T47D (cell line): Measurements from ENCODE around the gene CCDC89.

Experiments used
- DNase-seq, 2 experiments: peaks; one replicate each; pipeline versions ENCODE4 v3.0.0 to v3.0.0-alpha.2; 2011 to 2012; ENCODE audit warnings: low read depth in 1 of 2, low spot score in 1 of 2
- JUND ChIP-seq: IDR thresholded peaks from 2 replicates; pipeline ENCODE4 v1.6.1; 2012; ENCODE audit warnings: low read depth
- in situ Hi-C: cut with HindIII; loops from 2 replicates; pipeline ENCODE4 v1.10.0; 2016; ENCODE audit warnings: low sequenced_read_pairs, low pct_unique_long_range_greater_than_20kb

Gene CCDC89

DNA sequence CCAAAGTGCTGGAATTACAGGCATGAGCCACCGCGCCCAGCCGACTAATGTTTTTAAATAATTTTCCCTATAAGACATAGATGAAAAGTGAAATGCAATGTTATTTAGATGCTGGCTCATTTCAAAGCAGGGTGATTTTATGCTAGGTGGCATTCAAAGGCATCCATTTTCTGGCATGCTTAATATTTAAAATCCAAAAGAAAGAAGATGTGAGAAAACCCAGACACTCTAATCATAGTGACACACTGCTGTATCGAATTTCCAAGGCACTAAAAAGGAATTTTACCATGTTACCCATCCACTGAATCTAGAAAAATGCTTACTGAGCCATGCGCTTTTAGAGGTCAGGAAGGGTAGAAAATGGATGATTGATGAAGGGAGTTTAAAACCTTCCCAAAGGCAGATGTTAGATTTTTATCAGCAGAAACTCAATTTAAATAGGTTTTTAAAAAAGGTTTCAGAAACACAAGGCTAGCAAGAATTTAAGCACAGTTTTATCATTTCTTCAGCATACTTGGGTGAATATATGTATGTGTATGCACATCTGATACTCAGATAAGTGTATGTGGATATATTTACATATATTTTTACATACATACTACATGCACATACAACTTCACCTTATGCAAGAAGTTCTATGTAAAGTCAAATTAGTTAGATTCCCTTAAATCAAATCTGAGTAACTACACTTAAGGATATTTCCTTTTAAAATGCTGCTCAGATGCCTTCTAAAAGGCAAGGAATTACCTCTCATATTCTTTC lies 24.1 kb upstream of the CCDC89 start:
- no peak for DNase-seq
- no peak for TF ChIP-seq JUND
- in situ Hi-C loops: no loop called here

DNA sequence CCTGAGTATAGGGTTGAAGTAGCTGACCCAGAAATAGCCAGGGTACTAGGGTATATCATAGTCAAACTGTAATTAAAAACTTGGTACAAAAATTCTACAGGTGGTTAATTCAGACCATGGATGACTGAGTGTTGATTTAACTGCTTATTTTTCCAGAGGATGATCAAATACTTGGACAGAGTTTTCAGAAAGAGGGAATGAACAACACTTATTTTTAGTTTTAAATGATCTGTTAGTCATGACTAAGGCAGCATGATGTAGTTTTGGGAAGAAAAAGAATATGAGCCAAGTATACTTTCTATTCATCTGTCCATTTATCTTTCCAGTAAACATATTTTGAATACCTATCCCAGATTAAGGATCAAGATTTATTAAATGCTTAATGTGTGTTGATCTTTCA lies 19.8 kb upstream of the CCDC89 start:
- no peak for TF ChIP-seq JUND
- DNase-seq: no peak

DNA sequence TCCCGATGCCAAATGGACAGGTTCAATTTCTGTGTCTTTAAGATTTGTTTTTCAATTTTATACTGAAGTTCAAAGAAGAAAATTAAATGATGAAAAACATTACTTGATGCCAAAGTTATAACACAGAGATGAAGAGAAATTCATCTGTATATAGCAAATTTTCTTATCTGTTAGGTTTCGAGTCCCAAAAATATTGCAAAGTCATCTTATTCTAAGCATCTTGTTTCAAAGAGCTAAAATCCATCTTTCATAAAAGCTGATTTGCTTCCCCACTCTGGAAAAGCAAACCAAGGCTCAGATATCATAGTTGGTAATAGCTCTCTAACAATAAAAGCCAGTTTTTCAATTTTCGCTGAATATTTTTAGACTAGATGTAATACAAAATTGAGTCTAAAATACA lies 19.0 kb upstream of the CCDC89 start:
- in situ Hi-C loops: no loop called here
- TF ChIP-seq JUND: no peak
- no peak for DNase-seq

More for the DNA sequence above, 19.8 kb upstream of the CCDC89 start:
- in situ Hi-C loops: no loop called here

DNA sequence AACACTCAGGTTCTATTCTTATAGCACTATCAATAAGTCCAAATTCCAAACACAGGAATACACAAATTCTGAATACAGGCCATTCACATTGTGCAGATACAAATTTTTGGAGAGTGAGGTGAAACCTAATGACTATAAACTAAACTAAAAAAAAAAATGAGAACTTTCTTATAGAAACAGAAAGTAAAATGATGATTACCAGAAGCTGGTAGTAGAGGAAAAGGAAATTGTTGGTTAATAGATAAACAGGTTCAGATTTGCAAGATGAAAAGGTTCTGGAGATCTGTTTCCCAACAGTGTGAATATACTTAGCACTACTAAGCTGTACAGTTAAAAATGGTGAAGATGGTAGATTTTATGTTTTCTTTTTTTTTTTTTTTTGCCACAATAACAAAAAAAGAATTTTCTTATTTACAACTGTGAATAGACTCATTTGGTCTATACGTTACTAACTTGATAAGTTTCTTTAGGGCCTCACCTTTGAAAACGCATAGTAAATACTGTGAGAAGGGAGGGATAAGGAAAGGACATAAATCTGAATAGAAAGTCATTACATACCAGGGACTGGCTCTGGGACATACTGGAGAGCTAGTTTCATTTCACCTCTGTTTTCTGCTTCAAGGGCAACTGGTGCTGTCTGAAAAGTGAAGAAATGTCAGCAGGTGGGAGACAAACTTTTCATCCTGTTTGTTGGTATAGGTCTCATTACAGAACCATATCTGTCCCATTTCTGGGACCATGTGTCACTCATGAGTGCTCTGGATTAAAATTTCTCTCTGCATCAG lies 14.2 kb upstream of the CCDC89 start:
- no peak for TF ChIP-seq JUND
- in situ Hi-C loops: no loop called here
- no peak for DNase-seq

DNA sequence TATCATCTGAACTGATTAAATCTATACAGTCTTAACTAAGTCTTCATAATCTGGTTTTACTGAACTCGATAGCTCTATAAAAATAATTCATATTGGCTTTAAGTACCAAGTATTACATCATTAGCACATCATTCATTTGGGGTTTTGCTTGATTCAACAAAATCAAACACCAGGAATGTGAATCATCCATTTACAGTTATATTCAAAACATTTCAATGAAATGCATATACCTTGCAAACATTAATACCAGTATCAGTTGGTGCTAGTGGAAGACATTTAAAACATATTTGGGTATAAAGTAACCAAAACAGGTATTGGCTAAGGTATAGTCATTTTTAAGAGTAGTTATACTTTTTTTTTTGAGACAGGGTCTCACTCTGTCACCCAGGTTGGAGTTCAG lies 12.2 kb upstream of the CCDC89 start:
- TF ChIP-seq JUND: no peak
- in situ Hi-C loops: no loop called here
- no peak for DNase-seq

DNA sequence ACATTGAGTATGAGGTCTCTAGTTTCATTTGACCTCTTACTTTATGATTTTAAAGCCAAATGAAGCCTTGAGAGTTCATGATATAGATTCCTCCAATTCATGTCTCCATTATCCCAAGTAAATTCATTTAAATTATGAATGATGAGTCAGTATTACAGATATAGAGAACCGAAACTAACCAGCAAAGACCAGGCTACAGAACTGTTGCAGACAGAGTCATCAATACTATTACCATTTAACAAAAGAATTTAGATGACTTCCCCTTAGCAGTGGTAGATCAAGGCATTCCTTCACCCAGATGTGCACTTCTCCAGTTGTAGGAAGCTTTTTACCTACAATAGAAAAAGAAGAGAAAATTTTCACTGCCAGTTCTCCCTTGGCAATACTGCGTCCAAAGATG lies 11.8 kb upstream of the CCDC89 start:
- in situ Hi-C loops: no loop called here
- TF ChIP-seq JUND: no peak
- no peak for DNase-seq

DNA sequence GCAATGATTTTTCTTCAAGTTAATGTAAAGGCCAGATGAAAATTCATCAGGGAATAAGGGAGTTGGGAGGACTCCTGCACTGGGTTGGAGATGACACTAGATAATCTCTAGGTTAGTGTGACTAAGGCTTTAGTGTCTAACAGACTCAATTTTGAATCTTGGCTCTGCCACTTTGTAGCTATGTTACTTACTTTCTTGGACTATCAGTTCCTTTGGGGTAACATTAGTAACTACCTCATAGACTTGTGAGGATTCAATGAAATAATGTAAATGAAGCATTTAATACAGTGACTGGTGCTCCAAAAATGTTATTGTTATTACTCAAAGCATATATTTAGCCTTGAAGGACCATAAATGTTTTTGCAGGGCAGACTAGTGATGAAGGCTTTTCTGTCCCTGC lies 9.6 kb upstream of the CCDC89 start:
- in situ Hi-C loops: no loop called here
- no peak for DNase-seq
- TF ChIP-seq JUND: no peak

DNA sequence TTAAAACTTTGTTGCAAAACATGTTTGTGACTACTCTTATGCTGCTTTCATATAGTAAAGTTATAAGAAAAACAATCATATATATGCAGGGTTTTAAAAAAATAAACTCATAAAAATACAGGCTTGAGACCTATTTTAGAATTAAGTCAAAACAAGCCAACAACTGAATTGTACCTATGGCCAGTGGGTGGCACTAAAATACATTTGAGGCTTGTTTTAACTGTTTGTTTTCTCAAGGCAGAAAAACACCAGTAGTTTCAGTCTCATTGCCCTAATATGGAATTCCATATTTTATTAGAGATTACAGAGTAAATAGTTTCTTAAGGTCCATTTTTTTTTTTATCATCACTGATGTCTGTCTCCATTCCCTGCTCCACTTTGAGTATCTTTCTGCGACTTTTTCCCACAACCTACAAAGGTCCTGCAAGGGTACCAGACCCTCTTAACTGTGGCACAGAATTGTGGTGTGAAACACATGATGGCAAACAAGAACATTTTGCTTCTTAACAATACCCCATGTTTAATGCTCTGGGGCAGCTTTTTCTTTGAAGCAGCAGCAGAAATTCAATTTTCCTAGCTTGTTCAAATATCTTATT lies 8.5 kb upstream of the CCDC89 start:
- no peak for TF ChIP-seq JUND
- in situ Hi-C loops: no loop called here
- peak; percentile 31 to 65 for DNase-seq

DNA sequence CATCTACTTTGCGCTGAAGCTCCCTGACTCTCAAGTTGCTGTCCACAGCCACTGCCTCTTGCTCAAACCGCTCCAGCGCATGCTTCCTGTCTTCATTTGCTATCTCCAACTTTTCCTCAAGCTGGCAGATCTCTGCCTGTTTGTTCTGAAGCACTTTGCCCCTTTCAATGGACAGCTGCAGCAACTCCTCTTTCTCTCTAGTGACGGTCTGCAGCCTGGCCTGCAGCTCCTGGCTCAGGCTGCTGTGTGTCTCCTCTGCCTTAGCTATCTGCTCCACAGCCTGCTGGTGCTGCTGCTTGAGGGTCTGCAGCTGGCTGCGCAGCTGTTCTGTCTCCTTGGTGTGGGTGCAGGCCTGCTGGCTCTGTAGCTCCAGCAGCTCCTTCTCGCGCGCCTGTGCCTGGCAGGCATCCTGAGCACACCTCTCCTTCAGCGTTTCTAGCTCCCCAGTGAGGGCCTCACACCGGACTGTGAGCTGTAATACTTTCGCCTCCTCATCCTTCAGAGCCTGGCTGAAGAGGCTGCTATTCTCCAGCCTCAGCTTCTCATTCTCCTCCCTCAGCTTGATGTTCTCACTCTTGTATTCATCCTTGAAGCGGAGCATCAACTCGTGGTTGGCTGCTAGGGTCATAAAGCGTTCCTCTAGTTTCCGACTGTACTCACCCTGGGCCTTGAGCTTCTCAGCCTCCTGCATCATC lies 723 bp downstream of the CCDC89 start:
- no peak for TF ChIP-seq JUND
- DNase-seq: no peak
- in situ Hi-C loops: no loop called here

DNA sequence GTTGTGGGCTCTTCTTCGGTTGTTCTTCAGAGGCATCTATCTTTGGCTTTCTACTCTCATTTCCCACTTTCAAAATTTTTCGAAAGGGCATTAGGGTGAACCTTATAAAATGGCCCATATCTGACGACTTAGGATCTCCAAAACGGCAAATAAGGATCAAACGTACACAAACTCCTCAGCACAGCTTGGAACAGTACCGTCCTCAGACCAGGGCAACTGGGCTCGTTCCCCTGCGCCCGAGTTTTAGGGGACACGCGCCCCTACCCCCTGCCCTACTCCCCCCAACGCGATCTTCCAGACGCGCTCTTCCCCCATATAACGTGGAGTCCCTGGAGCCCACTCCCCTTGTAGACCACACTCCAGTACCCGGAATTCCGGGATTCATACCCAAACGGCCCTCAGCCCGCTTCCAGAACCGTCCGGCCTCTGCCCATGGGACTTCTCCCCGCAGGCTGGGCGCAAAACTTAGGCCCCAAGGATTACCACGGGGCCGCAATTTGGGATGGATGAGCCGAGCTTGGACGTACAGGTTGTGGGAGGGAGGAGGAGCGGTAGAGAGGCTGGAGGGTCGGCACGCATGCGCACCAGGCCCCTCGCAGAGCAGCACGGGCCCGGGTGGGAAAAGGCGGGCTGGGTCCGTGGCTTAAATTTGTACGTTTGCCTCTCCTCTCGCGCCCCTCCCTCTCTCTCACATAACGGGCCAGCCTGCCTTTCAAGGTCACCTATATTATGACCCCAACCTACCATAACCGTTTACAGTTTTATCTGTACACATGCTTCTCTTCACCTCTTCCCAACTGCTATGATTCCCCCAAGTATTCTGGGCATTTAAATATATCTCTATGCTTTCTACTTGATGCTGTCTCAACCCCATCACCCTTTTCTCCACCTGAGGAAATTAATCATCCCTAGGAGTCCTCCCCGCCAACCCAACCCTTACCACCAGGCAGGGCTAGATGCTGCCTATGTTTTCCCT lies 3.4 kb downstream of the CCDC89 start:
- TF ChIP-seq JUND: no peak
- no peak for DNase-seq
- in situ Hi-C loops: no loop called here

DNA sequence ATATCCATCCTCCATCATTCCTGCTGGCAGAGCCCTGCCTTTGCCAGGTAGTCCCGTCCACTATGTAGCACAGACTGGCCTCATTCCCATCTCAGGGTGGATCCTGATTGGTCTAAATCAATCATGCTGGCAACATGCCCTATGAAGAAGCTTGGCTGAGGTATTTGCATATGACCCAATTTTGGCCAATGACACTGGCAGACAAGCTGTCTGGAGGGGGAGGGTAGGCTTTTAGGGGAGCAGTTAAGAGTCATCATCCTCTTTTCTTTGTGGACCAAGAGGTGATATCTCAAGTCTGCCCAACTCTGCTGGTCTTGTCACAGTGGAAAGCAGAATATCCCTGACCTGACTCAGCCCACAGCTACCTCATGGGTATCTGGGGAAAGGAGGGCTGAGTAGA lies 5.1 kb downstream of the CCDC89 start:
- in situ Hi-C loops: no loop called here
- no peak for TF ChIP-seq JUND
- DNase-seq: peak in 1 of 2 experiments; percentile 36

DNA sequence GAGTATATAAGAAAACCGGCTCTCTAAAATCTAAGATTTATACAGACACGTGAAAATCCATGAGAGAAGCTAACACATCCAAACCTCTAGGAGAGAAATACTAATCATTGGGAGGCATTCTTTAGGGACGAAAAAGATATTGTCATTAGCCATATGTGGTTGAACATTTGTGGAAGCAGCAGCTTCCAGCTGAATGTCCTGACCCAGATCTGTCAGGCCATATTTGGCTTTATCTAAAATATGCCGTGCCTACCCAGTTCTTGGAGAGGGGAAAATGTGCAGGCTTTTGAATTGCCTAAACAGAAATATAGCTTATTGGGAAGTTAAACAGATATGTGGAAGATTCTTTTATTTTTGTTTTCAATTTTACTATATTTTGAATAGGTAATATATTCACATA lies 6.4 kb downstream of the CCDC89 start:
- in situ Hi-C loops: no loop called here
- no peak for TF ChIP-seq JUND
- no peak for DNase-seq
